ENCODE results near the gene CDH22. TPM values are rescaled to one million over a fixed set of nuclear protein-coding genes. Genes with fewer than 3 reads are reported as not detected.
A peak's percentile ranks its signal among the peaks of the same experiment; 100 is the strongest.

CDH22 gene
- total RNA-seq, 1 experiment from 2014 or later, result 0.11 TPM

DNA sequence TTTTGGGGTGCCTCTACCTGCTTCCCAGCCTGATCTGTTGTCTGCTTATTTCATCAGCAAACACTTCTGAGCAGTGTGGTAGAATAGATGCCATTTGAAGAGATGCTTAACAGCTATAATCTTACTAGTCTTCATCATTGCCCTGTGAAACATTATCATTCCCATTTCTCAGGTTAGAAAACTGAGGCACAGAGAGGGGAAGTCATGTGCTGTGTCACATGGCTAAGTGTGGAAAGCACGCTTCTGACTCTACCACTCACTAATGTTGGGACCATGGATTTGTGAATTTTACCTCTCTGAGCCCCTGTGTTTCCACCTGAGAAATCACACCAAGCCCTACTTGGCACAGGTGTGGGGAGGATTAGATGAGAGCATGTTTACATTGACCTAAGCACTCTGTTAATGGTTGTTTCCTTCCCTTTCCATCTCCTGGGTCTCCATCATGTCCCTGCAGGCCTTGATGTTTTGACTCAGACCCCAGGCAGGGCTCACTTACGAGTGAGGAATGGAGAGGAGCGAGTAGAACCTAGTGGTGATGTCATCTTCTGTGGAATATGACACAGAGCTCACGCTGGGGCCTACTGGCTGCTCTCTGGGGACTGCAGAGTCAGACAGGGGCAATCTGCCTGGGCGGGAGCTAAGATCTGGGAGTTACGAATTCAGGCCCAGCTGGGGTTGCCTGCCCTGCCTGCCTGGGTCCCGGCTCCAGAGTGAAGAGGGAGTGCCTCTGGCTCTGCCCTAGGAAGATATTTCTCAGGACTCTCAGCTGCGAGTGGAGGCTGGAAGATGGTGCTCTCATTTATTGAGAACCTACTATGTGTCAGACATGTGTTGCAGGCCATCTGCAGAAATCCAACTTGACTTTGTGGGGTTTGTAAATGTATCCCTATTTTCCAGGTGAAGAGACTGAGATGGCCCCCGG is 64.3 kb downstream of the CDH22 start:
- peak; percentile 36 for DNase-seq (ENCODE audit: low read depth)

DNA sequence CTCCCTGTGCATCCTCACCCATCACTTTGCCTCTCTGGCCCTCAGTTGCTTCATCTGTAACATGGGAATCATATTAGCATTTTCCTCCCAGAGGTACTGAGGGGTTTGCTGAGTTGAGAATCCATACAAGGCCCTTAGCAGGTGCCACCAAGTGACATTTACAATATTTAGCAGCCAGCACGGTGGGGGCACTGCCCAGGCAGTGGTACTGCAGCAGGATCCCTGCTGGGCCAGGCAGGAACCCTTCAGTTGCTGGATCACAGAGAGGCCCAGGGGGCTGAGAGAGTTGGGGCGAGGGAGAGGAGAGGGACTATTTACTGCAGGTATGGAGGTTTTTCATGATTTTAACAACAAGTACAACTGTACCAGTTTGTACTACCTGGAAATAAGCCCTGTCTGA is 65.9 kb downstream of the CDH22 start:
- DNase-seq (ENCODE audit: low read depth), result no peak

DNA sequence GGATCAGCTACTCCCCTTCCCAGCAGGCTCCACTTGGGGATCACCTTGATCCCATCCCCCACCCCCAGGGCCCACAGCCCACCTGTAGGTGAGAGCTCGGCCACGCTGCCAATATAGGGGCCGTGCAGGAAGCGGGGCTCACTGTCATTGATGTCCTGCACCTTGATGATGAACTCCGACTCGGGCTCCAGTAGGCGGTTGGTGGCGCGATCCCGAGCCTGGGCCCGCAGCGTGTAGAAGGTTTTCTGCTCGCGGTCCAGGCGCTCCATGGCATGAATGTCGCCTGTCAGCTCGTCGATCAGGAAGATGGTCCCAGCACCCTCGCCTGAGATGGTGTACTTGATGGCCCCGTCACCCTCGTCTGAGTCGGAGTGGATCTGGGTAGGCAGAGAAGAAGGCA is 67.4 kb downstream of the CDH22 start:
- DNase-seq (ENCODE audit: low read depth), result no peak

GRCh38 chr20:46240065-46240464 is 68.2 kb downstream of the CDH22 start:
- no peak for DNase-seq (ENCODE audit: low read depth)

DNA sequence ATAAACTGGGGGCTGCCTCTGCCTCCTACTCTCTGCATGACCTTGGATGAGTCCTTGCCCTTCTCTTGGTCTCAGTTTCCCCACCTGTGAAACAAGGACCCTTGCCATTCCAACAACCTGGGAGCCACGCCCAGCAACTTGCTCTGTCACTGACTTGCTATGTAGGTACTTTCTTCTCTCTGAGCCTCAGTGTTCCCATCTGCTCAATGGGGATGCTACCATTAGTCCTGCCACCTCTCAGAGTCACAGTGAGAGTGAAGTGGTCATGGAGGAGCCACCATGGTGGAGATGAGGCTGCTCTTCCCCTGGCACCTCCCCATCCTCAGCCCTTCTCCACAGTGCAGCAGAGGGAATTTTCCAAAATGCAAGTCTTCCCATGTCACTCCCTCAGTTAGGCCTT is 70.6 kb downstream of the CDH22 start:
- DNase-seq (ENCODE audit: low read depth), result no peak

DNA sequence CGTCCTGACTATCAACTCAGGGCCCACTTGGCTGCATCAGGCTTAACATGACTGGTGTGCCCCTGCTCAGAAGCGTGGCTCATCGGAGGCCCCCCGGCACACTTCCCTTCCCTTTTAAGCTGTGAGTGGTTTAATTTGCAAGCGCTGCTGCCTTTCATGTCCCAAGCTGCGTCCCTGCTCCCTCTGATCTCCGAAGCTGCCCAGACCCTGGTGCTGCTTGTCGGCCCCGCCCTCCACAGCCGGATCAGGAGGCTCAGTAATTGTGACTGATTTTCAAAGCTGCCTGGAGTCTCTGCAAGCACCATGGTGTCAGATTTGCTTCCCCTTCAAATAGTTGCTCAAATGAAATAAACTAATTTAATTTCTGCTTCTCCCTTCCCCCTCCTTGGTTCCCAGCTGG is 71.1 kb downstream of the CDH22 start:
- no peak for DNase-seq (ENCODE audit: low read depth)

- DNase-seq (ENCODE audit: low read depth), result no peak
These were observed 73.2 kb downstream of the CDH22 start for GRCh38 chr20:46235077-46235476.

- DNase-seq (ENCODE audit: low read depth), result no peak
These were observed 74.6 kb downstream of the CDH22 start for GRCh38 chr20:46233701-46234100.

GRCh38 chr20:46232539-46232938 is 75.8 kb downstream of the CDH22 start:
- DNase-seq (ENCODE audit: low read depth), result no peak

DNA sequence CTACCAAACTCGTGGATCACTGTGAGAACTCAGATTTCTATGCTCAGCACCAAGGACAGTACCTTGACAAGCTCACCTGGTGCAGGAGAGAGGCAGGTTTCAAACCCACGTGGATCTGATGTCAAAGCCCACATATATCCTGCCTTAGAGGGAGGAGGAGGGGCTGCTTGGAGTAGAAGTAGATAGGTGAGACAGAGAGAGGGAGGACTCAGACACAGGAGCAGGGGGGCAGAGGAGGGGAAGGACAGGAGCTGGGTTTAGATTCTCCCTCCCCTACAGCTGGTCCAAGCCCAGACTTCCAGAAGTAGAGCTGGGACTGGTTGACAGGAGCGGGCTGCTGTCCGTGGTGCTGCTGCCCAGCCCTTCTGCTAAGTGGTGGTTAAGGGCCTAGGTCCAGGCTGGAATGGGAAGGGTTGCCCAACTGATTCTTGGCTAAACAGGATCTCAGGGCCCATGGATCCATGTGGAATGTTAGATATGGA is 77.5 kb downstream of the CDH22 start:
- DNase-seq (ENCODE audit: low read depth), result peak; percentile 20

DNA sequence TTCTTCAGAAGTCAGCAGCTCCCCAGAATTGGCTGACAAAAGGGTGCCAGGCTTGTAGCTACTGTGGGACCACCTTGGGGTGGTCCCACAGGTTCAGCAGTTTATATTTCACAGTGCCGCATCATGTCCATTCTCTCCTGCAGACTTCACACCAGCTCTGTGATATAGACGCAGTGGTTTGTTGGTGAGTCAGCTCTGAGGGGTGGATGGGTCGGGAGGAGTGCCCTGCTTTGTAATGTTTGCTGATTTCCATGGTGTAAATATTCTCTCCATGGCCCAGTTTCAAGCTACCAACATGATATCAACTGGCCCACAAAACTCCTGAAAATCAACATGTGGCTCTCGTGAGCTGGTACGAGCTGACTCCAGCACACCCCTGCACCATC is 78.2 kb downstream of the CDH22 start:
- no peak for DNase-seq (ENCODE audit: low read depth)

DNA sequence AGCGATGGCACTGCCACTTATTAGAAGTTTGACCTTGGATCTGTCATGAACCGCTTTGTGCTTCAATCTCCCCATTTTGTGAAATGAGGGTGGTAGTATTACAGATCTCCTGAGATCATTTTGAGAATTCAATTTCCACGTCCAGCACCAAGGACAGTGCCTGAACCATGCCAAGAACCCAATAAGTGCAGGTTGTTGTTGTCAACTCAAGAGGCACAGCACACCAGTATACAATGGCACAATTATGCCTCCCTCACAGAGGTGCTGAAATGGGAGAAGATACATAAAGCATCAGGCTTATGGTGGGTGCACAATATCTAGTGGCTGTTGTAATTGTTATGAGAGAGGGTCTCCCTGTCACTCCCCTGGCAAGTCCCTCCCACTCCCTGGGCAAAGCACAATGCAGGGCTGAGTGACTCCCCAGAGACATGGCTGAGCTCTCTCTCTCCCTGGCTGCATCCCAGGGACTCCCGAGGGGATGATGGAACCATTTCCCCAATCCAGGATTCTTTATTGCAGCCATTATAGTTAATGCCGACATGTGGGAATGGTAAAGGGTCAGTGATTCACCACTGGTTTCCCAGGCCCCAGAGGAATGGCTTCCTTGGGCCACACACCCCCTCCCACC is 78.7 kb downstream of the CDH22 start:
- no peak for DNase-seq (ENCODE audit: low read depth)

DNA sequence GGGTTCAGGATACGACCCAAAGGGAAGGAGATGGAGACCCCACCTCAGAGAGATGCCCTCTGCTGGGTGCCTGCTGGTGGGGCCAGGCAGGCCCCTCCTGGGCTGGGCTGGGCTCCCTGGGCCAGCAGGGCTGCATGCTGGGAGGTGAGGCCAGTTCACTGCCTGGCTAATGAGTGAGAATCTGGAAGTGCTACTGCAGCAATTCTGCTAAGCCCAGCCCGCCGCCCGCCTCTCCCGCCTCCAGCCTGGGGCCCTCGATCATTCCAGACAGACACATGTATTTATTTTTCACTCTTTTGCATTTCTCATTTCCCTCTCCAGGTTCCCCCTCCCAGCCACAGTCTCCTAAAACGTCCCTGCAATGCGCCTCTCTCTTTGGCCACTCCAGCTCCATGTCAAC is 79.6 kb downstream of the CDH22 start:
- DNase-seq (ENCODE audit: low read depth), result no peak

DNA sequence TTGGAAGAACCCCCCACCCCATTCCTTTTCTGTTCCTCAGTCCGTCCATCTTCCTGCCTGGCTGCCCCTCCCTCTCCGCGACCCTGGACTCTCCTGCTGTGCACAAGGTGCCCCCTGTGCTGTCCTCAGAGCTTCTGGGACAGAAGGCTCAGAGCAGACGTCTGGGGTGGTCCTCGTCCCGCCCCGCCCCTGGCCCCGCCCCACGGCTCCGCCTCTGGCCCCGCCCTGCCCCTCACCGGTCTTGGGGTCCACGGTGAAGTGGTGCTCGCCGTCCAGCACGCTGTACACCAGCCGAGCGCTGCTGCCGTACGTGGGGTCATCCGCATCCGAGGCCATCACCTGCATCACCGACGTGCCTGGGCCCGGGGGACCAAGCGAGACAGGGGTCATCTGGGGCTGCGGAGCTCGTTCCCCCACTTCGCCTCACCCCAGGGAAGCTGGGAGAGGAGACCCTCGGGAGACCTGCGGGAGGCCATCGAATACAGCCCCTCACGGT is 81.0 kb downstream of the CDH22 start:
- no peak for DNase-seq (ENCODE audit: low read depth)

- DNase-seq (ENCODE audit: low read depth), result peak; percentile 36
These were observed 81.7 kb downstream of the CDH22 start for GRCh38 chr20:46226602-46227001.

DNA sequence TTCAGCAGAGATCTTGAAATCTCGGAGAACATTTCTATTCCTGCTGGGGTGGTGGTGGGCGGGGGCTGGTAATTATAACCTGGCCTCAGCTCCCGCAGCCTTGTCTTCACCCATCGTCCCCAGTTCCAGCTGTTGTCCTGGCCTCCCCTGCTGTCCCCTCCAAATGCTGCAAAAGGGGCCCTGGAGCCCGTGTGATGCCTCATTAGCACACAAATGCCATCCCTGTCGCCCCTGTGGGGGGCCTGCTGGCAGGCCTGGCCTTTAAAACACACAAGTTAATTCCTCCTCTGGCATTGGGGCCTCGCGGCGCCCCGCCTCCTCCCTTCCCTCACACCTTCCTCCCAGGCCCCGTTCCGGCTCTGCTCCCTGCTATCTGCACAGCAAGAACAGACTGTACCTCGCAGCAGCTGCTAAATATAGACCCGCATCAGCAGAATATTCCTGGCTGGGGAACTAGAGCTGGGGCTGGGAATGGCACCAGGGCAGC is 85.7 kb downstream of the CDH22 start:
- no peak for DNase-seq (ENCODE audit: low read depth)

GRCh38 chr20:46221256-46221833 is 87.0 kb downstream of the CDH22 start:
- DNase-seq (ENCODE audit: low read depth), result no peak

GRCh38 chr20:46220455-46221207 is 87.7 kb downstream of the CDH22 start:
- DNase-seq (ENCODE audit: low read depth), result peak; percentile 29

DNA sequence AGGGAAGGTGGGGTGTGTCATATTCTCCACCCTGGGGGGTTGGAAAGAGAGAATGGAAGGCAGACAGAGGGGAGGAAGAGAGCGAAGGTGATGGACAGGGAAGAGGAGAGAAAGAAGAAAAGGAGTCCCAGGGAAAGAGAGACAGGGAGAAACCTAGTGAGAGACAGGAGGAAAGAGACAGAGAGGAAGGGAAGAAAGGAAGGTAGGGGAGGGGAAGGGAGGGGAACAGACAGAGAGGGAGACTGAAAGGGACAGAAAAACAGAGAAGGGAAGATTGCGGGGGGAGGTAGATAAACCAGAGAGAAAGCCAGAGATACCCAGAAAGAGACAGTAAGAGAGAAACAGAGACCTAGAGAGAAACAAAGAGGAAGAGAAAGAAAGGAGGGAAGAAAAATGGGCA is 88.4 kb downstream of the CDH22 start:
- DNase-seq (ENCODE audit: low read depth), result no peak

- DNase-seq (ENCODE audit: low read depth), result no peak
These were observed 89.1 kb downstream of the CDH22 start for GRCh38 chr20:46219190-46219589.

- DNase-seq (ENCODE audit: low read depth), result no peak
These were observed 89.6 kb downstream of the CDH22 start for GRCh38 chr20:46218656-46219055.

DNA sequence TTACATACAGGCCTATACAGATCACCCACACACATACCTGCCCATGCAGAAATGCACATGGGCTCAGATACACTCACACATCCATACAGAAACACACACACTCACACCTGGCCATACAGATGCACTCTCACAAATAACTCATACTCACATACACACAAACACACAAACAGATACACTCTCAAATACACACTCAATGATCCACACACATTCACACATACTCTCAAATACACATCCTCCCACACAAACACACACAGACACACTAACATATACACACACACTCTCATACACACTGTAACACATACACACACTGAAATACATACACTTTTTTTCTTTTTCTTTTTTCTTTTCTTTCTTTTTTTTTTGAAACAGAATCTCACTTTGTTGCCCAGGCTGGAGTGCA is 90.7 kb downstream of the CDH22 start:
- DNase-seq (ENCODE audit: low read depth), result no peak

Measured in LHCN-M2 (cell line).